ENCODE measurements around the gene AP1M1.

The AP1M1 gene

GRCh38 chr19:16290692-16291091, 93.0 kb downstream of the AP1M1 start:
- TF ChIP-seq RAD21 (IDR thresholded peaks at IDR 0.05; ENCODE audit: low read depth): no peak
- TF ChIP-seq TAF1 (IDR thresholded peaks at IDR 0.05; ENCODE audit: low read depth): no peak
- no peak for TF ChIP-seq YY1 (IDR thresholded peaks at IDR 0.05; ENCODE audit: low read depth)
- TF ChIP-seq EP300 (IDR thresholded peaks at IDR 0.05; ENCODE audit: borderline replicate concordance): no peak
- no peak for TF ChIP-seq TCF12 (IDR thresholded peaks at IDR 0.05; ENCODE audit: low read depth)
- TF ChIP-seq EGR1 (IDR thresholded peaks at IDR 0.05): no peak
- no peak for TF ChIP-seq FOXM1 (IDR thresholded peaks at IDR 0.05; ENCODE audit: borderline replicate concordance, low read depth)
- no peak for TF ChIP-seq MAX (IDR thresholded peaks at IDR 0.05)
- TF ChIP-seq CREB1 (IDR thresholded peaks at IDR 0.05; ENCODE audit: low read depth): no peak
- TF ChIP-seq TEAD4 (IDR thresholded peaks at IDR 0.05): no peak
- no peak for TF ChIP-seq USF1 (IDR thresholded peaks at IDR 0.05)
- TF ChIP-seq REST (IDR thresholded peaks at IDR 0.05; ENCODE audit: low read depth): no peak
- no peak for TF ChIP-seq ZBTB7A (IDR thresholded peaks at IDR 0.05; ENCODE audit: low read depth)
- no peak for TF ChIP-seq NFIC (IDR thresholded peaks at IDR 0.05)
- no peak for TF ChIP-seq CEBPB (IDR thresholded peaks at IDR 0.05)

- no peak for TF ChIP-seq CREB1 (IDR thresholded peaks at IDR 0.05; ENCODE audit: low read depth)
- no peak for TF ChIP-seq ZBTB7A (IDR thresholded peaks at IDR 0.05; ENCODE audit: low read depth)
- TF ChIP-seq NFIC (IDR thresholded peaks at IDR 0.05): no peak
- TF ChIP-seq EP300 (IDR thresholded peaks at IDR 0.05; ENCODE audit: borderline replicate concordance): no peak
- TF ChIP-seq REST (IDR thresholded peaks at IDR 0.05; ENCODE audit: low read depth): no peak
- TF ChIP-seq EGR1 (IDR thresholded peaks at IDR 0.05): no peak
- no peak for TF ChIP-seq MAX (IDR thresholded peaks at IDR 0.05)
- TF ChIP-seq RAD21 (IDR thresholded peaks at IDR 0.05; ENCODE audit: low read depth): no peak
- TF ChIP-seq USF1 (IDR thresholded peaks at IDR 0.05): no peak
- no peak for TF ChIP-seq TCF12 (IDR thresholded peaks at IDR 0.05; ENCODE audit: low read depth)
- TF ChIP-seq FOXM1 (IDR thresholded peaks at IDR 0.05; ENCODE audit: borderline replicate concordance, low read depth): no peak
- TF ChIP-seq YY1 (IDR thresholded peaks at IDR 0.05; ENCODE audit: low read depth): no peak
- TF ChIP-seq CEBPB (IDR thresholded peaks at IDR 0.05): no peak
- TF ChIP-seq TAF1 (IDR thresholded peaks at IDR 0.05; ENCODE audit: low read depth): no peak
These were observed 95.7 kb downstream of the AP1M1 start for GRCh38 chr19:16293118-16294091.

- TF ChIP-seq REST (IDR thresholded peaks at IDR 0.05; ENCODE audit: low read depth) (no peak), ZBTB7A (IDR thresholded peaks at IDR 0.05; ENCODE audit: low read depth) (no peak), FOXM1 (IDR thresholded peaks at IDR 0.05; ENCODE audit: borderline replicate concordance, low read depth) (no peak), USF1 (IDR thresholded peaks at IDR 0.05) (no peak), TEAD4 (IDR thresholded peaks at IDR 0.05) (no peak), CREB1 (IDR thresholded peaks at IDR 0.05; ENCODE audit: low read depth) (no peak), MAX (IDR thresholded peaks at IDR 0.05) (no peak), EP300 (IDR thresholded peaks at IDR 0.05; ENCODE audit: borderline replicate concordance) (no peak), RAD21 (IDR thresholded peaks at IDR 0.05; ENCODE audit: low read depth) (no peak), TCF12 (IDR thresholded peaks at IDR 0.05; ENCODE audit: low read depth) (no peak), NFIC (IDR thresholded peaks at IDR 0.05) (no peak), EGR1 (IDR thresholded peaks at IDR 0.05) (no peak), TAF1 (IDR thresholded peaks at IDR 0.05; ENCODE audit: low read depth) (no peak), YY1 (IDR thresholded peaks at IDR 0.05; ENCODE audit: low read depth) (no peak)
These were observed 97.3 kb downstream of the AP1M1 start for GRCh38 chr19:16295057-16295456.

Measured in Ishikawa (cell line).